Coronary artery (tissue), 2 donors: ENCODE results near the gene OR2T27.

Experiments used
- DNase-seq: peaks from one replicate; pipeline ENCODE4 v3.0.0-alpha.2; 2017; ENCODE audit warnings: low spot score
- H3K27ac ChIP-seq, 2 donors: fragments of 200-600 bp; sonication (generic); one replicate each; pipeline ENCODE4 v1.5.1; 2016 to 2019
- H3K4me3 ChIP-seq: fragments of 200-600 bp; sonication (generic); 2 replicates; pipeline ENCODE4 v1.5.1; 2016; ENCODE audit warnings: mild to moderate bottlenecking, moderate library complexity
- CTCF ChIP-seq: fragments of 200-600 bp; sonication (generic); IDR thresholded peaks from one replicate; pipeline ENCODE4 v1.5.1; 2019; ENCODE audit warnings: antibody characterized with exemption

Gene OR2T27

GRCh38 chr1:248610301-248610700 is 45.0 kb downstream of the OR2T27 start:
- no peak overlapping the region for H3K4me3 ChIP-seq
- H3K27ac ChIP-seq = no peak overlapping the region
- no peak for DNase-seq
- TF ChIP-seq CTCF = no peak
